Pulmonary artery endothelial cell (primary cell): Measurements from ENCODE around the gene FABP6. TPM values are rescaled to one million over a fixed set of nuclear protein-coding genes. Genes with fewer than 3 reads are reported as not detected.
"Not testable (repeated sequence)": the region's sequence is repeated elsewhere in the genome, so short reads cannot be mapped to it uniquely, and the experiment has no call there.

Source experiments
- DNase-seq: peaks from one replicate; pipeline ENCODE4 v3.0.0-alpha.2; 2011; ENCODE audit warnings: low read depth, low spot score
- total RNA-seq: library from RNA; depleted of rRNA; stranded (reverse); fragments of >200 nt; gene quantifications from 2 replicates; pipeline ENCODE4 v1.2.3, GENCODE V29; 2014

The FABP6 gene
- total RNA-seq, 1 donor from 2014 or later, result not detected

GRCh38 chr5:160219356-160219755 lies 9.9 kb upstream of the FABP6 start:
- no peak for DNase-seq

- no peak for DNase-seq
These were observed 8.2 kb upstream of the FABP6 start for GRCh38 chr5:160221082-160221481.

GRCh38 chr5:160227012-160227411 lies 2.3 kb upstream of the FABP6 start:
- no peak for DNase-seq

GRCh38 chr5:160230686-160231527 lies 1.6 kb downstream of the FABP6 start:
- DNase-seq, result no peak

GRCh38 chr5:160231783-160232342 lies 2.6 kb downstream of the FABP6 start:
- no peak for DNase-seq

- DNase-seq, result no peak
These were observed 3.9 kb downstream of the FABP6 start for GRCh38 chr5:160233215-160233614.

GRCh38 chr5:160235731-160236130 lies 6.4 kb downstream of the FABP6 start:
- no peak for DNase-seq

GRCh38 chr5:160237571-160238093 lies 8.3 kb downstream of the FABP6 start:
- no peak for DNase-seq

GRCh38 chr5:160240350-160240749 lies 11.0 kb downstream of the FABP6 start:
- no peak for DNase-seq

GRCh38 chr5:160242145-160242544 lies 12.8 kb downstream of the FABP6 start:
- no peak for DNase-seq

GRCh38 chr5:160245506-160246086 lies 16.3 kb downstream of the FABP6 start:
- DNase-seq, result no peak

- not testable (repeated sequence) for DNase-seq
These were observed 20.3 kb downstream of the FABP6 start for GRCh38 chr5:160249570-160249969.

GRCh38 chr5:160250226-160250625 lies 20.9 kb downstream of the FABP6 start:
- DNase-seq, result no peak

GRCh38 chr5:160250826-160251225 lies 21.5 kb downstream of the FABP6 start:
- DNase-seq, result no peak

GRCh38 chr5:160251406-160252155 lies 22.3 kb downstream of the FABP6 start:
- no peak for DNase-seq

GRCh38 chr5:160252916-160253315 lies 23.6 kb downstream of the FABP6 start:
- DNase-seq, result no peak

- no peak for DNase-seq
These were observed 24.1 kb downstream of the FABP6 start for GRCh38 chr5:160253441-160253840.

- DNase-seq, result no peak
These were observed 25.4 kb downstream of the FABP6 start for GRCh38 chr5:160254706-160255105.

GRCh38 chr5:160259341-160259740 lies 30.0 kb downstream of the FABP6 start:
- no peak for DNase-seq

- DNase-seq, result no peak
These were observed 30.9 kb downstream of the FABP6 start for GRCh38 chr5:160260006-160260775.
